BJ (cell line): Measurements from ENCODE around the gene RLF. TPM values are rescaled to one million over a fixed set of nuclear protein-coding genes. Genes with fewer than 3 reads are reported as not detected.
"Not testable (repeated sequence)": the region's sequence is repeated elsewhere in the genome, so short reads cannot be mapped to it uniquely, and the experiment has no call there.

Source experiments
- CTCF ChIA-PET: fragments of 350-600 bp; formaldehyde crosslinking; extraction: SDS; loops from one replicate; lab custom pipeline; 2021; ENCODE audit warnings: antibody characterized with exemption, inconsistent platforms; lab: Yijun Ruan, JAX
- POLR2A ChIA-PET: fragments of 300-600 bp; sonication (Branson Sonifier 250); formaldehyde crosslinking; extraction: SDS; loops from one replicate; lab custom pipeline; 2021; ENCODE audit warnings: antibody characterized with exemption; lab: Charles Lee
- DNase-seq: peaks from one replicate; pipeline ENCODE4 v3.0.0-alpha.2; 2011; ENCODE audit warnings: low read depth
- H3K27me3 ChIP-seq: 2 replicates; pipeline ENCODE4 v1.6.0; 2011; ENCODE audit warnings: low read length; ENCODE audit not compliant: control insufficient read depth, insufficient read depth
- H3K36me3 ChIP-seq: 2 replicates; pipeline ENCODE4 v1.5.1; 2011; ENCODE audit warnings: low read length; ENCODE audit not compliant: control insufficient read depth, insufficient read depth
- H3K4me3 ChIP-seq: 2 replicates; pipeline ENCODE4 v1.5.1; 2011; ENCODE audit warnings: low read depth, mild to moderate bottlenecking, control low read depth, low read length
- polyA plus RNA-seq: library from polyadenylated mRNA; depleted of rRNA; stranded (reverse); fragments of >200 nt; gene quantifications from 2 replicates; pipeline ENCODE4 v1.2.3, GENCODE V29; 2011
- TF ChIP-seq, protein P1 (sequence below): IDR thresholded peaks from 2 replicates; pipeline ENCODE4 v1.5.1; 2011; ENCODE audit warnings: low read depth, mild to moderate bottlenecking, control low read depth, inconsistent platforms, low read length, moderate library complexity; ENCODE audit not compliant: insufficient read depth

The RLF gene
- polyA plus RNA-seq, 1 experiment = 4.1 TPM

GRCh38 chr1:40167317-40167716 lies 6.1 kb downstream of the RLF start:
- TF ChIP-seq, protein P1, sequence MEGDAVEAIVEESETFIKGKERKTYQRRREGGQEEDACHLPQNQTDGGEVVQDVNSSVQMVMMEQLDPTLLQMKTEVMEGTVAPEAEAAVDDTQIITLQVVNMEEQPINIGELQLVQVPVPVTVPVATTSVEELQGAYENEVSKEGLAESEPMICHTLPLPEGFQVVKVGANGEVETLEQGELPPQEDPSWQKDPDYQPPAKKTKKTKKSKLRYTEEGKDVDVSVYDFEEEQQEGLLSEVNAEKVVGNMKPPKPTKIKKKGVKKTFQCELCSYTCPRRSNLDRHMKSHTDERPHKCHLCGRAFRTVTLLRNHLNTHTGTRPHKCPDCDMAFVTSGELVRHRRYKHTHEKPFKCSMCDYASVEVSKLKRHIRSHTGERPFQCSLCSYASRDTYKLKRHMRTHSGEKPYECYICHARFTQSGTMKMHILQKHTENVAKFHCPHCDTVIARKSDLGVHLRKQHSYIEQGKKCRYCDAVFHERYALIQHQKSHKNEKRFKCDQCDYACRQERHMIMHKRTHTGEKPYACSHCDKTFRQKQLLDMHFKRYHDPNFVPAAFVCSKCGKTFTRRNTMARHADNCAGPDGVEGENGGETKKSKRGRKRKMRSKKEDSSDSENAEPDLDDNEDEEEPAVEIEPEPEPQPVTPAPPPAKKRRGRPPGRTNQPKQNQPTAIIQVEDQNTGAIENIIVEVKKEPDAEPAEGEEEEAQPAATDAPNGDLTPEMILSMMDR = no peak
- ChIA-PET POLR2A (no interaction called here), CTCF (no interaction called here)
- DNase-seq = no peak
- Histone ChIP-seq H3K4me3 (no peak overlapping the region), H3K27me3 (no peaks in the 10 kb centered on the region), H3K36me3 (no peaks in the 10 kb centered on the region)

DNA sequence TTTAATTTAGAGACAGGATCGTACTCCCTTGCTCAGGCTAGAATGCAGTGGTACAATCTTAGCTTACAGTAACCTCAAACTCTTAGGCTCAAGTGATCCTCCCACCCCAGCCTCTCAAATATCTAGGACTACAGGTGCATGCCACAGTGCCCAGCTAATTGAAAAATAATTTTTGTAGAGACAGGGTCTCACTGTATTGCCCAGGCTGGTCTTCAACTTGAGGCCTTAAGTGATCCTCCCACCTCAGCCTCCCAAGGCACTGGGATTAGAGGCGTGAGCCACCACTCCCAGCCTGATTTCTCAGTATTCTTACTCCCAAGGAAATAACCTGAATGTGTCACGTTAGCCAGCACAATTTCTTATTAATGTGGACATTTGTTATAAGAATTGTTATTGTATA lies 9.8 kb downstream of the RLF start:
- POLR2A ChIA-PET = no interaction called here

GRCh38 chr1:40174788-40175187 lies 13.6 kb downstream of the RLF start:
- ChIA-PET CTCF (interaction anchor here (0.7 to 2.9 kb wide), 3 partner anchors 15 to 141 kb away, joined by 4 to 8 read pairs (median 5); no protein-coding TSS in a partner anchor), POLR2A (no interaction called here)
- Histone ChIP-seq H3K36me3 (no peaks in the 10 kb centered on the region; the same call in 1 of the 2 replicates), H3K4me3 (no peak overlapping the region), H3K27me3 (no peaks in the 10 kb centered on the region)
- TF ChIP-seq, protein P1 = no peak
- DNase-seq = no peak

More for the DNA sequence above, 9.8 kb downstream of the RLF start:
- DNase-seq = no peak
- H3K36me3 ChIP-seq = no peaks in the 10 kb centered on the region; the same call in 1 of the 2 replicates
- CTCF ChIA-PET = interaction anchor here (0.7 to 2.8 kb wide), 2 partner anchors 18 to 234 kb away, joined by 4 to 8 read pairs; no protein-coding TSS in a partner anchor
- no peaks in the 10 kb centered on the region for H3K27me3 ChIP-seq
- no peak overlapping the region for H3K4me3 ChIP-seq
- TF ChIP-seq, protein P1 = no peak

DNA sequence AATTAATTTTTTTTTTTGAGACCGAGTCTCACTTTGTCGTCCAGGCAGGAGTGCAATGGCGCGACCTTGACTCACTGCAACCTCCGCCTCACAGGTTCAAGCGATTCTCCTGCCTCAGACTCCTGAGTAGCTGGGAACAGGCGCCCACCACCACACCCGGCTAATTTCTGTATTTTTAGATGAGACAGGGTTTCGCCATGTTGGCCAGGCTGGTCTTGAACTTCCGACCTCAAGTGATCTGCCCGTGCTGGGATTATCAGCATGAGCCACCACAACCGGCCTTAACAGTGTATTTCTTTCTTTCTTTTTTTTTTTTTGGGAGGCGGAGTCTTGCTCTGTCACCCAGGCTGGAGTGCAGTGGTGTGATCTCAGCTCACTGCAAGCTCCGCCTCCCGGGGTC lies 15.8 kb downstream of the RLF start:
- POLR2A ChIA-PET, H3K36me3 ChIP-seq, H3K4me3 ChIP-seq, H3K27me3 ChIP-seq, CTCF ChIA-PET, DNase-seq: not testable (repeated sequence)

DNA sequence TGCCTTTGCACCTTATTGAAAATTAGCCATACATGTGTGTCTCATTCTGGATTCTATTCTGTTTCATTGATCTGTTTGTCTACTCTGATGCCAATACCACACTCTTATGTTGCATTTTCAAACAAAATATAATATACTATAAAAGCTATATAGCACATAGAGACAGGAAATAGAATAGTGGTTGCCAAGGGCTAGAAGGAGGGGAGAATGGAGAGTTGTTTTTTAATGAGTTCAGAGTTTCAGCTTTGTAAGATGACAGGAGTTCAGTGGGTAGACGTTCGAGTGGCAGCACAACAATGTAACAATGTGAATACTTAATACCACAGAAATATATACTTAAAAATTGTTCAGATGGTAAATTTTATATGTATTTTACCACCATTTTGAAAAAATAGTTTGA lies 17.0 kb downstream of the RLF start:
- H3K36me3 ChIP-seq = no peaks in the 10 kb centered on the region; the same call in 1 of the 2 replicates
- H3K27me3 ChIP-seq = no peaks in the 10 kb centered on the region
- ChIA-PET CTCF (interaction anchor here (1.2 to 1.5 kb wide), 2 partner anchors 34 to 94 kb away, joined by 3 to 4 read pairs; no protein-coding TSS in a partner anchor), POLR2A (no interaction called here)
- no peak for DNase-seq
- TF ChIP-seq, protein P1 = no peak
- H3K4me3 ChIP-seq = no peak overlapping the region
